Adrenal gland (tissue), 12 donors: ENCODE results near the gene SHLD2. TPM values are rescaled to one million over a fixed set of nuclear protein-coding genes. Genes with fewer than 3 reads are reported as not detected.
"Not testable (repeated sequence)": the region's sequence is repeated elsewhere in the genome, so short reads cannot be mapped to it uniquely, and the experiment has no call there.

Source experiments
- DNase-seq, 7 donors: peaks; one replicate each; pipeline ENCODE4 v3.0.0-alpha.2; 2019 to 2020
- H3K27ac ChIP-seq, 5 donors: fragments of 200-600 bp; sonication (generic) in 4 of 5; 1 replicate in 3 of 5; 2 replicates in 2 of 5; pipeline versions ENCODE4 v1.5.1 to v1.8.0; 2016 to 2020; ENCODE audit warnings: mild to moderate bottlenecking in 1 of 5
- H3K27me3 ChIP-seq: fragments of 200-600 bp; 2 replicates; pipeline ENCODE4 v1.8.0; 2021
- H3K36me3 ChIP-seq, 2 donors: fragments of 200-600 bp; replicated peaks in 1 of 2; 1 replicate in 1 of 2; 2 replicates in 1 of 2; pipeline versions ENCODE4 v1.5.1 to v1.8.0; 2018 to 2022
- H3K4me1 ChIP-seq, 2 donors: fragments of 200-600 bp; replicated peaks in 1 of 2; 1 replicate in 1 of 2; 2 replicates in 1 of 2; pipeline versions ENCODE4 v1.5.1 to v1.8.0; 2018 to 2021
- H3K4me3 ChIP-seq, 4 donors: fragments of 200-600 bp; sonication (generic) in 3 of 4; one replicate each; pipeline ENCODE4 v1.5.1; 2016 to 2018
- H3K9me3 ChIP-seq, 3 donors: fragments of 200-600 bp; sonication (generic) in 1 of 3; replicated peaks in 1 of 3; 1 replicate in 2 of 3; 2 replicates in 1 of 3; pipeline versions ENCODE4 v1.5.1 to v1.8.0; 2016 to 2021
- POLR2A ChIP-seq, 2 donors: fragments of 450-650 bp; IDR thresholded peaks; one replicate each; pipeline ENCODE4 v1.6.1; 2017; ENCODE audit warnings: antibody characterized with exemption in 2 of 2, mild to moderate bottlenecking in 2 of 2, moderate library complexity in 1 of 2
- WGBS, 4 donors: extraction: QIAGEN DNeasy Blood & Tissue Kit in 2 of 4; methylation state at CpG; one replicate each; pipeline versions ENCODE4 v1.1.5 to v1.1.7; 2013 to 2017; 5-methylcytosine and 5-hydroxymethylcytosine counted together
- intact Hi-C, 2 donors: fragments of 100-400 bp; cut with DNase I; formaldehyde crosslinking; loops; one replicate each; pipeline versions ENCODE4 v1.14.1 to v1.15.0; 2022 to 2023
- polyA plus RNA-seq, 3 donors: library from polyadenylated mRNA; stranded (reverse); fragments of 200-250 nt in 2 of 3; fragments of 350-450 nt in 1 of 3; fragmentation: Illumina TruSeq in 1 of 3; extraction: RNeasy Lipid Tissue Mini Kit (QIAGEN cat#74804) in 1 of 3; gene quantifications; one replicate each; pipeline ENCODE4 v1.2.3, GENCODE V29; 2013 to 2014
- total RNA-seq, 9 donors: library from RNA; depleted of rRNA in 4 of 9; stranded (reverse); fragments of >200 nt in 4 of 9; fragments of 120-200 nt in 1 of 9; fragmentation: NEBNext Ultra II Directional in 1 of 9; extraction: Animal tissue kit (Norgen Biotek cat#: 25700) in 1 of 9; gene quantifications; one replicate each; pipeline versions ENCODE4 v1.1.0 to v1.2.4, GENCODE V29; 2013 to 2023
- TF ChIP-seq, protein P1 (sequence below), 6 experiments: fragments of 450-650 bp in 4 of 6; fragments of 200-600 bp in 2 of 6; sonication (generic) in 1 of 6; IDR thresholded peaks; 1 replicate in 5 of 6; 2 replicates in 1 of 6; pipeline versions ENCODE4 v1.5.1 to v1.8.0; 2016 to 2021; ENCODE audit warnings: antibody characterized with exemption in 6 of 6, mild to moderate bottlenecking in 2 of 6, moderate library complexity in 1 of 6
- donor health status: healthy with polysubstance abuse.
- donor health status: Bipolar disorder and iron deficiency.
- donor health status: DM: yes; HTN: yes; CAD: no.
- donor health status: DM: no; HTN: no; CAD: no.
- donor health status: DM: no; HTN: no; CAD: no.
- donor health status: DM: yes; HTN: yes; CAD: no.

Gene SHLD2
- total and polyA plus RNA-seq, 12 donors = 18.3 to 64.9 (median 36.6) TPM

DNA sequence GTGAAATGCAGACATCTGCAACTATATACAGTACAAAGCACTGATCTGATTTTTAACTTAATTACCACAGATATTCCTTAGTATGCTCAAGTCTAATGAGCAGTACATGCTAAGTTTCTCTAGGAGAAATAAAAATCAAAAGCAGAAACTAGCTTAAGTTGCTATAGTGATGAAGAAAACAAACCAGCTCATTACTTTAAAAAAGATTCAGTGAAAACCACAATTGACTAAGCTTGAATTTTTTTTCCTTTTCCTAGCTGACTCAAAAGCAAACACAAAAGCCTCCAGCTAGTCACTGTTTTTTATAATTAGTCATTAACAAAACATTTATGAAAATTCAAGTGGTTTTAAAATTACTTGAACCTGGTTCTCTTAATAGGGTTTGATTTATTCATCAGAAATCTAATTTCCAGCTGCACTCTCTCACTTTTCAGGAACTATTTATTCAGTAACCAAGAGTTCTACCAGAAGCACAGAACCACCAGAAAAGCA lies 10.7 kb upstream of the SHLD2 start:
- Histone ChIP-seq H3K27ac (peak overlapping the region in 4 of 5 donors; percentile 23 to 80 (median 52)), H3K4me1 (peaks cover 19 to 49% of the 10 kb centered on the region in 2 donors)
- intact Hi-C loops, H3K27me3 ChIP-seq, H3K4me3 ChIP-seq, H3K9me3 ChIP-seq, H3K36me3 ChIP-seq, DNase-seq: not testable (repeated sequence)

DNA sequence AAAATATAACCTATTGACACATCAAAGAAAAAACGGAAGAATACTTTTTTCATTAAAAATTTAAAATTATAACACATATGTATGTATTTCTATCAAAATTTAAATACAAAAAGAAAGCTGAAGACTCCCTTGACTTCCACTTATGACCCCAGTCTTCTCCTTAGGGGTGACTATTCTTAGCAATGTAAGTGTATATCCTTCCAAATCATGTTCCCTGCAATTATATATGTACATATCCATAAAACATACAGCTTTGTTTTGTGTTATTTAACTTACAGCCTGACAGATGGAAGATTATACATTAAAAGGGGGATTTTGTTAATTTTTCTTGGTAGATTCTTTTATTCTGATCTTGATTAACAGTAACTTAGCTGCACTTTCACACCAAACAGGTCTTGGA lies 9.5 kb upstream of the SHLD2 start:
- 81 to 90% (median 85%) methylated on average over 1 of the region's 1 CpG for WGBS, 4 donors
- intact Hi-C loops = no loop called here
- Histone ChIP-seq H3K4me1 (peaks cover 25 to 61% of the 10 kb centered on the region in 2 donors), H3K4me3 (no peak overlapping the region), H3K9me3 (no peaks in the 10 kb centered on the region), H3K36me3 (no peaks in the 10 kb centered on the region), H3K27me3 (no peaks in the 10 kb centered on the region), H3K27ac (peak overlapping the region in 1 of 5 donors; percentile 80)
- DNase-seq = no peak
- no peak for TF ChIP-seq POLR2A (IDR thresholded peaks at IDR 0.05)
- TF ChIP-seq, protein P1, sequence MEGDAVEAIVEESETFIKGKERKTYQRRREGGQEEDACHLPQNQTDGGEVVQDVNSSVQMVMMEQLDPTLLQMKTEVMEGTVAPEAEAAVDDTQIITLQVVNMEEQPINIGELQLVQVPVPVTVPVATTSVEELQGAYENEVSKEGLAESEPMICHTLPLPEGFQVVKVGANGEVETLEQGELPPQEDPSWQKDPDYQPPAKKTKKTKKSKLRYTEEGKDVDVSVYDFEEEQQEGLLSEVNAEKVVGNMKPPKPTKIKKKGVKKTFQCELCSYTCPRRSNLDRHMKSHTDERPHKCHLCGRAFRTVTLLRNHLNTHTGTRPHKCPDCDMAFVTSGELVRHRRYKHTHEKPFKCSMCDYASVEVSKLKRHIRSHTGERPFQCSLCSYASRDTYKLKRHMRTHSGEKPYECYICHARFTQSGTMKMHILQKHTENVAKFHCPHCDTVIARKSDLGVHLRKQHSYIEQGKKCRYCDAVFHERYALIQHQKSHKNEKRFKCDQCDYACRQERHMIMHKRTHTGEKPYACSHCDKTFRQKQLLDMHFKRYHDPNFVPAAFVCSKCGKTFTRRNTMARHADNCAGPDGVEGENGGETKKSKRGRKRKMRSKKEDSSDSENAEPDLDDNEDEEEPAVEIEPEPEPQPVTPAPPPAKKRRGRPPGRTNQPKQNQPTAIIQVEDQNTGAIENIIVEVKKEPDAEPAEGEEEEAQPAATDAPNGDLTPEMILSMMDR (IDR thresholded peaks at IDR 0.05) = no peak

DNA sequence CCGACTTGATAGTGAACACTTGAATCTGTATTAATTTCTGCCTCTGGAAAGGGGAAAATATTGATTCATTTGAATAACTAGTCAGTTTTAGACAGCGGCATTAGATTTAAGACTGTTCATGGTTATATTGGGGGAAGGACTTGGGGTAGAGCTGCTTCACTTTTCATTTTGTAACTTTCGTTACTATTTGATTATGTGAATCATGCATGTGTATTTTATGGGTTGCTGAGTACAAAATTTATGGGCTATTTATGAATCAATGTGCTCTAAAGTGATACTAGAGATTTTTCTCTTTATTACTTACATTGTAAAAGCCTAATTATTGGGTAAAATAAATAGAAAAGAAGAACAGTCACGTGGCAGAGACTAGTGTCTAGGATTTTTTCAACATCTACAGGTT lies 5.3 kb upstream of the SHLD2 start:
- WGBS, 4 donors = 64 to 75% (median 66%) methylated on average over 4 of the region's 4 CpGs
- Histone ChIP-seq H3K27ac (peak overlapping the region in 3 of 5 donors; percentile 23 to 56 (median 32)), H3K9me3 (no peaks in the 10 kb centered on the region), H3K4me1 (peaks cover 25 to 59% of the 10 kb centered on the region in 2 donors), H3K36me3 (no peaks in the 10 kb centered on the region), H3K4me3 (no peak overlapping the region), H3K27me3 (no peaks in the 10 kb centered on the region)
- no peak for DNase-seq
- TF ChIP-seq, protein P1 (IDR thresholded peaks at IDR 0.05) = no peak
- no peak for TF ChIP-seq POLR2A (IDR thresholded peaks at IDR 0.05)
- intact Hi-C loops = no loop called here

DNA sequence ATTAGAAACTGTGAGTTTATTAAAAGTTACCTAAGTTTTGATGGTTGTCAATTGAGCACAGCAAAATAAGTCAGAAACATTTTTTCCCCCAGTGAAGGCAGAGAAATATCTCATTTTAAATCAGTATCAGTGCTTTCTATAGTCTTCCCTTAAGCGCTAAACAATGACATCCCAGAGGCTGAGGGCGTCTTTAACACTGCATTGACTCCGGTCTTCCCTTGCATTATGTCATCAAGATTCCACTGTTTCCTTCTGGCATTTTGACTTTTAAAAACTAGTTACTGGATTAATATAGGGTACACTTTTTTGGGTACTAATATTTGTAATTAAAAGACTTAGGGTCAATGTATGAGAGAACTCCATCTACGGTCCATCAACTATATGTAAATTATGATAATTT lies 4.2 kb upstream of the SHLD2 start:
- TF ChIP-seq, protein P1 (IDR thresholded peaks at IDR 0.05) = no peak
- no peak for TF ChIP-seq POLR2A (IDR thresholded peaks at IDR 0.05)
- peaks cover 25 to 56% of the 10 kb centered on the region in 2 donors for H3K4me1 ChIP-seq
- WGBS, 4 donors = 80 to 91% (median 83%) methylated on average over 4 of the region's 4 CpGs
- H3K9me3 ChIP-seq = no peaks in the 10 kb centered on the region
- no peak for DNase-seq
- no peaks in the 10 kb centered on the region for H3K27me3 ChIP-seq
- intact Hi-C loops = no loop called here
- H3K4me3 ChIP-seq = no peak overlapping the region
- no peaks in the 10 kb centered on the region for H3K36me3 ChIP-seq
- peak overlapping the region in 1 of 5 donors; percentile 99 for H3K27ac ChIP-seq

DNA sequence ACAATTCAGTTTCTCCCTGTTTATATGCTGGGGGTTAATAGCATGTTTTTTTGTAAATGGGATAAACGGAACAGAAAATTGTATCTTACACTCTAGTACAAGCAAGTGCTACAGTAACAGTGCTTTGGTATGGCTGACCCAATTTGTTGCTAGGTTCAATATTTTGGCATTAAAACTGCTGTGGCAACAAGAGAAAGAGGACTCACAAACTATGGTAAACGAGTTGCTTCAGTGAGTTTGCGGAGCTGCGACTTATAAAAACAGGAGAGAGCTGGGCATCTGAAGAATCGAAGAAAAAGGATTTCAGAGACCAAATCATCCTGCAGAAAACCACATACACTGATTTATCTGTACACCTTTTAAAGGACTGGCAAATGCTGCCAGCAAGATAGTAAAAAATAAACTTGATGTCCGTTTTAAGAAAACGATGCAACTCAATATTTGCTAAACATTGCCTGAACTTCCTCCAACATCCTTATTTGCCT lies 2.6 kb upstream of the SHLD2 start:
- Histone ChIP-seq H3K27me3 (no peaks in the 10 kb centered on the region), H3K27ac (peak overlapping the region in 3 of 5 donors; percentile 94 to 99 (median 99)), H3K9me3 (no peaks in the 10 kb centered on the region), H3K36me3 (no peaks in the 10 kb centered on the region), H3K4me1 (peaks cover 30 to 68% of the 10 kb centered on the region in 2 donors), H3K4me3 (peak overlapping the region in 2 of 4 donors; percentile 70 to 93)
- intact Hi-C loops = no loop called here
- TF ChIP-seq, protein P1 (IDR thresholded peaks at IDR 0.05) = no peak
- TF ChIP-seq POLR2A (IDR thresholded peaks at IDR 0.05) = no peak
- 12 to 19% (median 17%) methylated on average over 7 of the region's 7 CpGs for whole genome bisulfite sequencing, 4 donors
- DNase-seq = no peak
